ENCODE measurements around the gene SARDH.

Gene SARDH

GRCh38 chr9:133779516-133780403, 41.6 kb upstream of the SARDH start:
- H3K4me3 ChIP-seq (replicated peaks in 1 of 2; ENCODE audit: low read depth in 2 of 2, low read length in 2 of 2) = no peak overlapping the region
- no peak for TF ChIP-seq CTCF (IDR thresholded peaks at IDR 0.05; ENCODE audit: low read depth, low read length)
- no peak for DNase-seq (ENCODE audit: low read depth in 2 of 2)

GRCh38 chr9:133779081-133779480, 40.9 kb upstream of the SARDH start:
- no peak overlapping the region for H3K4me3 ChIP-seq (replicated peaks in 1 of 2; ENCODE audit: low read depth in 2 of 2, low read length in 2 of 2)
- no peak for DNase-seq (ENCODE audit: low read depth in 2 of 2)
- TF ChIP-seq CTCF (IDR thresholded peaks at IDR 0.05; ENCODE audit: low read depth, low read length) = no peak

GRCh38 chr9:133778336-133779013, 40.3 kb upstream of the SARDH start:
- TF ChIP-seq CTCF (IDR thresholded peaks at IDR 0.05; ENCODE audit: low read depth, low read length) = no peak
- H3K4me3 ChIP-seq (replicated peaks in 1 of 2; ENCODE audit: low read depth in 2 of 2, low read length in 2 of 2) = no peak overlapping the region
- no peak for DNase-seq (ENCODE audit: low read depth in 2 of 2)

- no peak for DNase-seq (ENCODE audit: low read depth in 2 of 2)
- H3K4me3 ChIP-seq (replicated peaks in 1 of 2; ENCODE audit: low read depth in 2 of 2, low read length in 2 of 2) = no peak overlapping the region
- no peak for TF ChIP-seq CTCF (IDR thresholded peaks at IDR 0.05; ENCODE audit: low read depth, low read length)
Measured at GRCh38 chr9:133777871-133778270, 39.7 kb upstream of the SARDH start.

- no peak for DNase-seq (ENCODE audit: low read depth in 2 of 2)
- no peak for TF ChIP-seq CTCF (IDR thresholded peaks at IDR 0.05; ENCODE audit: low read depth, low read length)
- H3K4me3 ChIP-seq (replicated peaks in 1 of 2; ENCODE audit: low read depth in 2 of 2, low read length in 2 of 2) = no peak overlapping the region
Measured at GRCh38 chr9:133777068-133777791, 39.1 kb upstream of the SARDH start.

- no peak overlapping the region for H3K4me3 ChIP-seq (replicated peaks in 1 of 2; ENCODE audit: low read depth in 2 of 2, low read length in 2 of 2)
- TF ChIP-seq CTCF (IDR thresholded peaks at IDR 0.05; ENCODE audit: low read depth, low read length) = no peak
- no peak for DNase-seq (ENCODE audit: low read depth in 2 of 2)
Measured at GRCh38 chr9:133775951-133776905, 38.1 kb upstream of the SARDH start.
